GM23338 (cell line): ENCODE data around the gene GPC5. TPM values are rescaled to one million over a fixed set of nuclear protein-coding genes. Genes with fewer than 3 reads are reported as not detected.

Experiments used
- ATAC-seq: fragments of 200-7000 bp; cut with Tn5 transposase; 3 replicates; pipeline ENCODE4 v1.9.1; 2020
- DNase-seq: peaks from one replicate; pipeline ENCODE4 v3.0.0-alpha.2; 2015; ENCODE audit warnings: low spot score
- H2AFZ ChIP-seq: fragments of 200-600 bp; sonication (generic); 2 replicates; pipeline ENCODE4 v1.8.0; 2016; ENCODE audit warnings: antibody characterized with exemption, mild to moderate bottlenecking, moderate library complexity
- H3F3A ChIP-seq: fragments of 200-600 bp; sonication (generic); replicated peaks from 2 replicates; pipeline ENCODE4 v1.8.0; 2017; ENCODE audit warnings: antibody characterized with exemption, mixed run types, low read depth
- H3K27ac ChIP-seq: fragments of 200-600 bp; sonication (generic); 2 replicates; pipeline ENCODE4 v1.6.1; 2016; ENCODE audit warnings: low read depth
- H3K27me3 ChIP-seq: fragments of 200-600 bp; sonication (generic); 2 replicates; pipeline ENCODE4 v1.8.0; 2016; ENCODE audit warnings: mild to moderate bottlenecking, mixed run types, moderate library complexity; ENCODE audit not compliant: insufficient read depth
- H3K36me3 ChIP-seq: fragments of 200-600 bp; sonication (generic); 2 replicates; pipeline ENCODE4 v1.8.0; 2016; ENCODE audit warnings: mild to moderate bottlenecking; ENCODE audit not compliant: insufficient read depth
- H3K4me1 ChIP-seq: fragments of 200-600 bp; sonication (generic); 2 replicates; pipeline ENCODE4 v1.8.0; 2016; ENCODE audit warnings: mild to moderate bottlenecking, moderate library complexity; ENCODE audit not compliant: insufficient read depth
- H3K4me2 ChIP-seq: fragments of 200-600 bp; sonication (generic); 2 replicates; pipeline ENCODE4 v1.7.1; 2017; ENCODE audit warnings: mixed run types
- H3K4me3 ChIP-seq: fragments of 200-600 bp; sonication (generic); 2 replicates; pipeline ENCODE4 v1.6.1; 2016; ENCODE audit warnings: mixed run types
- H3K79me2 ChIP-seq: fragments of 200-600 bp; sonication (generic); replicated peaks from 2 replicates; pipeline ENCODE4 v1.8.0; 2017; ENCODE audit warnings: mild to moderate bottlenecking; ENCODE audit not compliant: insufficient read depth
- H3K9me2 ChIP-seq: fragments of 200-600 bp; sonication (generic); 2 replicates; pipeline ENCODE4 v1.8.0; 2017; ENCODE audit not compliant: insufficient read depth
- H4K20me1 ChIP-seq: fragments of 200-600 bp; sonication (generic); replicated peaks from 2 replicates; pipeline ENCODE4 v1.8.0; 2017; ENCODE audit warnings: mild to moderate bottlenecking; ENCODE audit not compliant: insufficient read depth
- H3K27ac Mint-ChIP-seq: 2 replicates; pipeline ENCODE4 v1.8.0; 2020; ENCODE audit warnings: inconsistent platforms, mild to moderate bottlenecking, moderate library complexity, mixed read lengths
- H3K27me3 Mint-ChIP-seq: 3 replicates; pipeline ENCODE4 v1.8.0; 2022; ENCODE audit warnings: low read depth, mild to moderate bottlenecking, moderate library complexity, mixed read lengths, inconsistent platforms; ENCODE audit not compliant: insufficient read depth, poor library complexity
- H3K36me3 Mint-ChIP-seq: 3 replicates; pipeline ENCODE4 v1.8.0; 2021; ENCODE audit warnings: low read depth, mild to moderate bottlenecking, inconsistent platforms, moderate library complexity, mixed read lengths
- H3K4me1 Mint-ChIP-seq: 3 replicates; pipeline ENCODE4 v1.8.0; 2020; ENCODE audit warnings: mild to moderate bottlenecking, inconsistent platforms, mixed read lengths
- H3K4me3 Mint-ChIP-seq: 3 replicates; pipeline ENCODE4 v1.8.0; 2021; ENCODE audit warnings: moderate library complexity, mild to moderate bottlenecking, inconsistent platforms, mixed read lengths
- H3K9me3 Mint-ChIP-seq: 3 replicates; pipeline ENCODE4 v1.8.0; 2020; ENCODE audit warnings: moderate library complexity, mild to moderate bottlenecking, inconsistent platforms, mixed read lengths
- CREB1 ChIP-seq: fragments of 250-450 bp; sonication (Bioruptor Pico); IDR thresholded peaks from 2 replicates; pipeline ENCODE4 v1.5.0; 2020; ENCODE audit warnings: low read depth, mild to moderate bottlenecking, moderate library complexity
- EZH2 ChIP-seq: fragments of 200-600 bp; sonication (generic); IDR thresholded peaks from one replicate; pipeline ENCODE4 v1.8.0; 2017; ENCODE audit warnings: antibody characterized with exemption, mild to moderate bottlenecking, low read depth; ENCODE audit not compliant: unreplicated experiment
- EZH2phosphoT487 ChIP-seq: fragments of 200-600 bp; sonication (generic); IDR thresholded peaks from one replicate; pipeline ENCODE4 v1.8.1; 2018; ENCODE audit warnings: antibody characterized with exemption; ENCODE audit not compliant: unreplicated experiment
- JUNB ChIP-seq: IDR thresholded peaks from one replicate; pipeline ENCODE4 v1.6.1; 2016; ENCODE audit warnings: antibody characterized with exemption; ENCODE audit not compliant: unreplicated experiment
- NANOG ChIP-seq: IDR thresholded peaks from 2 replicates; pipeline ENCODE4 v1.6.1; 2016; ENCODE audit warnings: antibody characterized with exemption, borderline replicate concordance
- POLR2AphosphoS5 ChIP-seq: IDR thresholded peaks from 2 replicates; pipeline ENCODE4 v1.6.1; 2016; ENCODE audit warnings: antibody characterized with exemption, low read depth
- STAT1 ChIP-seq: IDR thresholded peaks from one replicate; pipeline ENCODE4 v1.6.1; 2016; ENCODE audit warnings: antibody characterized with exemption; ENCODE audit not compliant: unreplicated experiment
- ZNF331 ChIP-seq: fragments of 250-450 bp; sonication (Bioruptor Pico); IDR thresholded peaks from 2 replicates; pipeline ENCODE4 v1.5.0; 2020; ENCODE audit warnings: low read depth, mild to moderate bottlenecking, moderate library complexity
- polyA plus RNA-seq: library from polyadenylated mRNA; unstranded; fragments of >200 nt; fragmentation: Nextera tagmentation; extraction: Ambion mirVana; gene quantifications from 2 replicates; pipeline ENCODE4 v1.2.1, GENCODE V29; 2016
- total RNA-seq: library from RNA; depleted of rRNA; stranded (reverse); fragments of >200 nt; shearing (Covaris generic); gene quantifications from 2 replicates; pipeline ENCODE4 v1.2.3, GENCODE V29; 2014
- TF ChIP-seq, protein P1 (sequence below): IDR thresholded peaks from one replicate; pipeline ENCODE4 v1.6.1; 2018; ENCODE audit warnings: antibody characterized with exemption; ENCODE audit not compliant: unreplicated experiment
- TF ChIP-seq, protein P2 (sequence below): IDR thresholded peaks from 2 replicates; pipeline ENCODE4 v1.6.1; 2016; ENCODE audit warnings: antibody characterized with exemption
- TF ChIP-seq, protein P3 (sequence below): fragments of 250-450 bp; sonication (Bioruptor Pico); IDR thresholded peaks from 2 replicates; pipeline ENCODE4 v1.5.0; 2020; ENCODE audit warnings: mild to moderate bottlenecking, moderate library complexity
- TF ChIP-seq, protein P4 (sequence below), 2 experiments: fragments of 200-600 bp in 1 of 2; sonication (generic) in 1 of 2; conservative IDR thresholded peaks; 2 replicates each; pipeline versions ENCODE4 v1.5.1 to v1.6.1; 2016 to 2017; ENCODE audit warnings: antibody characterized with exemption in 2 of 2, low read depth in 2 of 2, mild to moderate bottlenecking in 2 of 2, moderate library complexity in 1 of 2

GPC5 gene
- total and polyA plus RNA-seq, 2 experiments from 2014 or later = 0.95 to 1.1 TPM

DNA sequence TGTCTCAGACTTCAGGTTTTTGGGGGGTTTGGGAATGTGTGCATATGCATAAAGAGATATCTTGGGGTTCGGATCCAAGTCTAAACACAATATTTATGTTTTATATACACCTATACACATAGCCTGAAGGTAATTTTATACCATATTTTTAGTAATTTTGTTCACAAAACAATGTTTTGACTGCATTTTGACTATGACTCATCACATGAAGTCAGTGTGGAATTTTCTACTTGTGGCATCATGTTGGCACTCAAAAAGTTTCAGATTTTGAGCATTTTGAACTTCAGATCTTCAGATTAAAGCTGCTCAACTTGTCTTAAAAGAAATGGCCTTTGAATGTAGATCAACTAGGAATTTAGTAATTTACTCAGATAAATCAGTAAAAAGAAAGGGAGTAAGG is 1115.3 kb downstream of the GPC5 start (continued):
- TF ChIP-seq, protein P1, sequence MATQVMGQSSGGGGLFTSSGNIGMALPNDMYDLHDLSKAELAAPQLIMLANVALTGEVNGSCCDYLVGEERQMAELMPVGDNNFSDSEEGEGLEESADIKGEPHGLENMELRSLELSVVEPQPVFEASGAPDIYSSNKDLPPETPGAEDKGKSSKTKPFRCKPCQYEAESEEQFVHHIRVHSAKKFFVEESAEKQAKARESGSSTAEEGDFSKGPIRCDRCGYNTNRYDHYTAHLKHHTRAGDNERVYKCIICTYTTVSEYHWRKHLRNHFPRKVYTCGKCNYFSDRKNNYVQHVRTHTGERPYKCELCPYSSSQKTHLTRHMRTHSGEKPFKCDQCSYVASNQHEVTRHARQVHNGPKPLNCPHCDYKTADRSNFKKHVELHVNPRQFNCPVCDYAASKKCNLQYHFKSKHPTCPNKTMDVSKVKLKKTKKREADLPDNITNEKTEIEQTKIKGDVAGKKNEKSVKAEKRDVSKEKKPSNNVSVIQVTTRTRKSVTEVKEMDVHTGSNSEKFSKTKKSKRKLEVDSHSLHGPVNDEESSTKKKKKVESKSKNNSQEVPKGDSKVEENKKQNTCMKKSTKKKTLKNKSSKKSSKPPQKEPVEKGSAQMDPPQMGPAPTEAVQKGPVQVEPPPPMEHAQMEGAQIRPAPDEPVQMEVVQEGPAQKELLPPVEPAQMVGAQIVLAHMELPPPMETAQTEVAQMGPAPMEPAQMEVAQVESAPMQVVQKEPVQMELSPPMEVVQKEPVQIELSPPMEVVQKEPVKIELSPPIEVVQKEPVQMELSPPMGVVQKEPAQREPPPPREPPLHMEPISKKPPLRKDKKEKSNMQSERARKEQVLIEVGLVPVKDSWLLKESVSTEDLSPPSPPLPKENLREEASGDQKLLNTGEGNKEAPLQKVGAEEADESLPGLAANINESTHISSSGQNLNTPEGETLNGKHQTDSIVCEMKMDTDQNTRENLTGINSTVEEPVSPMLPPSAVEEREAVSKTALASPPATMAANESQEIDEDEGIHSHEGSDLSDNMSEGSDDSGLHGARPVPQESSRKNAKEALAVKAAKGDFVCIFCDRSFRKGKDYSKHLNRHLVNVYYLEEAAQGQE = no peak
- no peak for TF ChIP-seq EZH2phosphoT487

DNA sequence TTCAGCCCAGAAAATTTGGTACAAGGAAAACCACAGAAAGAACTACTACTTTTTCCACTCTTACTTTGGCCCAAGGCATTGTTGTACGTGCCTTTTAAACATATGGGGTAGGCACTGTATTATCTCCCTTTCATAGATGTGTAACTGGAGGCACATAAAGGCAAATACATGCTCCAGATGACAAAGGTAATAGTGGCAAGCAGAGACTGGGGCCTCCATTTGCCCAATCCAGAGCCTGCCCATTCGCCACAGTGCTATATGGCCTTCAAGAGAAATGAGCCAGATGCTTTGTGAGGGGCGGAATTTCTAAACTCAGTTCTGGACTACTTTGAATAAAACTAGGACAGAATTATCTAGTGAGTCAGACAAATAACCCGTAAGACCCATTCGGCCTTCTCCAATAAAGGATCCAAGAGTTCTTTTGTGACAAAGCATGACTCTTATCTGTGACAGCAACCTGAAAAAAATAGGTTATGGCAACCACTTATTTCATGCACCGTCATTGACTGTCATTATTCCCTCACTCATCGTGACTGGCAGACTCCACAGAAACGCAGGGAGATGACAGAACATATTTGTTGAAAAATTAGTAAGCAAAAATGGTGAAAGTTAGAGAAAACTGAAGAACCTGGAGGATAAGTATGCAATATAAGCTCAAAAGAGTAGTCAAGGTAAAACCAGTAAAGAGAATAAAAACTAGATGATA is 1116.2 kb downstream of the GPC5 start:
- Histone ChIP-seq H2AFZ (no peak overlapping the region), H3K36me3 (no peaks in the 10 kb centered on the region), H3K4me2 (no peak overlapping the region), H3F3A (no peaks in the 10 kb centered on the region), H3K27me3 (no peaks in the 10 kb centered on the region), H3K79me2 (no peaks in the 10 kb centered on the region), H3K4me1 (no peaks in the 10 kb centered on the region), H3K4me3 (no peak overlapping the region), H3K27ac (no peak overlapping the region), H3K9me2 (peaks cover 4% of the 10 kb centered on the region; the same call in 1 of the 2 replicates), H4K20me1 (no peaks in the 10 kb centered on the region)
- DNase-seq (no peak), ATAC-seq (no peak)
- H3K9me3 Mint-ChIP-seq = peaks cover 24% of the 10 kb centered on the region; the same call in 2 of the 3 replicates
- no peak overlapping the region for H3K27ac Mint-ChIP-seq
- no peak overlapping the region for H3K4me3 Mint-ChIP-seq
- H3K36me3 Mint-ChIP-seq = peaks cover 6% of the 10 kb centered on the region; the same call in 1 of the 3 replicates
- peaks cover 5% of the 10 kb centered on the region; the same call in 1 of the 3 replicates for H3K4me1 Mint-ChIP-seq
- H3K27me3 Mint-ChIP-seq = no peaks in the 10 kb centered on the region
- TF ChIP-seq, protein P2, sequence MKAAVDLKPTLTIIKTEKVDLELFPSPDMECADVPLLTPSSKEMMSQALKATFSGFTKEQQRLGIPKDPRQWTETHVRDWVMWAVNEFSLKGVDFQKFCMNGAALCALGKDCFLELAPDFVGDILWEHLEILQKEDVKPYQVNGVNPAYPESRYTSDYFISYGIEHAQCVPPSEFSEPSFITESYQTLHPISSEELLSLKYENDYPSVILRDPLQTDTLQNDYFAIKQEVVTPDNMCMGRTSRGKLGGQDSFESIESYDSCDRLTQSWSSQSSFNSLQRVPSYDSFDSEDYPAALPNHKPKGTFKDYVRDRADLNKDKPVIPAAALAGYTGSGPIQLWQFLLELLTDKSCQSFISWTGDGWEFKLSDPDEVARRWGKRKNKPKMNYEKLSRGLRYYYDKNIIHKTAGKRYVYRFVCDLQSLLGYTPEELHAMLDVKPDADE = no peak
- TF ChIP-seq, protein P3, sequence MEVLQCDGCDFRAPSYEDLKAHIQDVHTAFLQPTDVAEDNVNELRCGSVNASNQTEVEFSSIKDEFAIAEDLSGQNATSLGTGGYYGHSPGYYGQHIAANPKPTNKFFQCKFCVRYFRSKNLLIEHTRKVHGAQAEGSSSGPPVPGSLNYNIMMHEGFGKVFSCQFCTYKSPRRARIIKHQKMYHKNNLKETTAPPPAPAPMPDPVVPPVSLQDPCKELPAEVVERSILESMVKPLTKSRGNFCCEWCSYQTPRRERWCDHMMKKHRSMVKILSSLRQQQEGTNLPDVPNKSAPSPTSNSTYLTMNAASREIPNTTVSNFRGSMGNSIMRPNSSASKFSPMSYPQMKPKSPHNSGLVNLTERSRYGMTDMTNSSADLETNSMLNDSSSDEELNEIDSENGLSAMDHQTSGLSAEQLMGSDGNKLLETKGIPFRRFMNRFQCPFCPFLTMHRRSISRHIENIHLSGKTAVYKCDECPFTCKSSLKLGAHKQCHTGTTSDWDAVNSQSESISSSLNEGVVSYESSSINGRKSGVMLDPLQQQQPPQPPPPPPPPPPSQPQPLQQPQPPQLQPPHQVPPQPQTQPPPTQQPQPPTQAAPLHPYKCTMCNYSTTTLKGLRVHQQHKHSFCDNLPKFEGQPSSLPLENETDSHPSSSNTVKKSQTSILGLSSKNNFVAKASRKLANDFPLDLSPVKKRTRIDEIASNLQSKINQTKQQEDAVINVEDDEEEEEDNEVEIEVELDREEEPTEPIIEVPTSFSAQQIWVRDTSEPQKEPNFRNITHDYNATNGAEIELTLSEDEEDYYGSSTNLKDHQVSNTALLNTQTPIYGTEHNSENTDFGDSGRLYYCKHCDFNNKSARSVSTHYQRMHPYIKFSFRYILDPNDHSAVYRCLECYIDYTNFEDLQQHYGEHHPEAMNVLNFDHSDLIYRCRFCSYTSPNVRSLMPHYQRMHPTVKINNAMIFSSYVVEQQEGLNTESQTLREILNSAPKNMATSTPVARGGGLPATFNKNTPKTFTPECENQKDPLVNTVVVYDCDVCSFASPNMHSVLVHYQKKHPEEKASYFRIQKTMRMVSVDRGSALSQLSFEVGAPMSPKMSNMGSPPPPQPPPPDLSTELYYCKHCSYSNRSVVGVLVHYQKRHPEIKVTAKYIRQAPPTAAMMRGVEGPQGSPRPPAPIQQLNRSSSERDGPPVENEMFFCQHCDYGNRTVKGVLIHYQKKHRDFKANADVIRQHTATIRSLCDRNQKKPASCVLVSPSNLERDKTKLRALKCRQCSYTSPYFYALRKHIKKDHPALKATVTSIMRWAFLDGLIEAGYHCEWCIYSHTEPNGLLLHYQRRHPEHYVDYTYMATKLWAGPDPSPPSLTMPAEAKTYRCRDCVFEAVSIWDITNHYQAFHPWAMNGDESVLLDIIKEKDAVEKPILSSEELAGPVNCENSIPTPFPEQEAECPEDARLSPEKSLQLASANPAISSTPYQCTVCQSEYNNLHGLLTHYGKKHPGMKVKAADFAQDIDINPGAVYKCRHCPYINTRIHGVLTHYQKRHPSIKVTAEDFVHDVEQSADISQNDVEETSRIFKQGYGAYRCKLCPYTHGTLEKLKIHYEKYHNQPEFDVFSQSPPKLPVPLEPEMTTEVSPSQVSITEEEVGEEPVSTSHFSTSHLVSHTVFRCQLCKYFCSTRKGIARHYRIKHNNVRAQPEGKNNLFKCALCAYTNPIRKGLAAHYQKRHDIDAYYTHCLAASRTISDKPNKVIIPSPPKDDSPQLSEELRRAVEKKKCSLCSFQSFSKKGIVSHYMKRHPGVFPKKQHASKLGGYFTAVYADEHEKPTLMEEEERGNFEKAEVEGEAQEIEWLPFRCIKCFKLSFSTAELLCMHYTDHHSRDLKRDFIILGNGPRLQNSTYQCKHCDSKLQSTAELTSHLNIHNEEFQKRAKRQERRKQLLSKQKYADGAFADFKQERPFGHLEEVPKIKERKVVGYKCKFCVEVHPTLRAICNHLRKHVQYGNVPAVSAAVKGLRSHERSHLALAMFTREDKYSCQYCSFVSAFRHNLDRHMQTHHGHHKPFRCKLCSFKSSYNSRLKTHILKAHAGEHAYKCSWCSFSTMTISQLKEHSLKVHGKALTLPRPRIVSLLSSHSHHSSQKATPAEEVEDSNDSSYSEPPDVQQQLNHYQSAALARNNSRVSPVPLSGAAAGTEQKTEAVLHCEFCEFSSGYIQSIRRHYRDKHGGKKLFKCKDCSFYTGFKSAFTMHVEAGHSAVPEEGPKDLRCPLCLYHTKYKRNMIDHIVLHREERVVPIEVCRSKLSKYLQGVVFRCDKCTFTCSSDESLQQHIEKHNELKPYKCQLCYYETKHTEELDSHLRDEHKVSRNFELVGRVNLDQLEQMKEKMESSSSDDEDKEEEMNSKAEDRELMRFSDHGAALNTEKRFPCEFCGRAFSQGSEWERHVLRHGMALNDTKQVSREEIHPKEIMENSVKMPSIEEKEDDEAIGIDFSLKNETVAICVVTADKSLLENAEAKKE (CRISPR knock-in tag) = no peak
- TF ChIP-seq ZNF331 (no peak), EZH2phosphoT487 (no peak), STAT1 (no peak), EZH2 (no peak), JUNB (no peak), POLR2AphosphoS5 (no peak), CREB1 (no peak), NANOG (no peak)
- TF ChIP-seq, protein P4, sequence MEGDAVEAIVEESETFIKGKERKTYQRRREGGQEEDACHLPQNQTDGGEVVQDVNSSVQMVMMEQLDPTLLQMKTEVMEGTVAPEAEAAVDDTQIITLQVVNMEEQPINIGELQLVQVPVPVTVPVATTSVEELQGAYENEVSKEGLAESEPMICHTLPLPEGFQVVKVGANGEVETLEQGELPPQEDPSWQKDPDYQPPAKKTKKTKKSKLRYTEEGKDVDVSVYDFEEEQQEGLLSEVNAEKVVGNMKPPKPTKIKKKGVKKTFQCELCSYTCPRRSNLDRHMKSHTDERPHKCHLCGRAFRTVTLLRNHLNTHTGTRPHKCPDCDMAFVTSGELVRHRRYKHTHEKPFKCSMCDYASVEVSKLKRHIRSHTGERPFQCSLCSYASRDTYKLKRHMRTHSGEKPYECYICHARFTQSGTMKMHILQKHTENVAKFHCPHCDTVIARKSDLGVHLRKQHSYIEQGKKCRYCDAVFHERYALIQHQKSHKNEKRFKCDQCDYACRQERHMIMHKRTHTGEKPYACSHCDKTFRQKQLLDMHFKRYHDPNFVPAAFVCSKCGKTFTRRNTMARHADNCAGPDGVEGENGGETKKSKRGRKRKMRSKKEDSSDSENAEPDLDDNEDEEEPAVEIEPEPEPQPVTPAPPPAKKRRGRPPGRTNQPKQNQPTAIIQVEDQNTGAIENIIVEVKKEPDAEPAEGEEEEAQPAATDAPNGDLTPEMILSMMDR (conservative IDR thresholded peaks at IDR 0.05; ENCODE audit: low read depth in 2 of 2) = no peak
